ENCODE measurements around the gene MYH7B. TPM values are rescaled to one million over a fixed set of nuclear protein-coding genes. Genes with fewer than 3 reads are reported as not detected.

Gene MYH7B
- polyA plus RNA-seq, 2 donors = 0.11 to 0.69 TPM

DNA sequence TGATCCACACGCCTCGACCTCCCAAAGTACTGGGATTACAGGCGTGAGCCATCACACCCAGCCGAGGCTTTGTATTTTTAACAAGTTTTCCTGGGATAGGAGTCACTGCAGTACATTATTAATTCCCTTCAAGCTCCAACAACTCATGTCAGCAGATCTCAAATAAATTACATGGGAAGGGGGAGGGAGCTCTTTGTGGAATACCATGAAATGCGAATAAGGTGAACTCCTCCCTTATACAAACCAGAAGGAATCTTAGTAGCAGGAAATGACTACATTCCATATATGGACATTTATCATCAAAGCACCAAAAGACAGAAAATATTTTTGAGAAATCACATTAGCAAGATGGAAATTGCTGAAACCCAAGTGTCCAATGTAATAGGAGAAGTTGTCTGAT lies 3.0 kb upstream of the MYH7B start:
- Histone ChIP-seq H3K27ac (ENCODE audit: low read depth in 2 of 2, low read length in 1 of 2) (no peak overlapping the region), H3K4me3 (ENCODE audit: low read depth in 1 of 2, low read length in 2 of 2) (no peak overlapping the region), H3K9me3 (ENCODE audit: control insufficient read depth in 2 of 2, insufficient read depth in 1 of 2, low read depth in 1 of 2, low read length in 1 of 2) (no peaks in the 10 kb centered on the region), H3K27me3 (ENCODE audit: control insufficient read depth in 1 of 2, insufficient read depth in 2 of 2, low read length in 2 of 2) (no peaks in the 10 kb centered on the region), H3K4me1 (ENCODE audit: control insufficient read depth in 2 of 2, insufficient read depth in 2 of 2, low read length in 1 of 2) (peaks cover 0 to 3% of the 10 kb centered on the region in 2 donors), H3K36me3 (ENCODE audit: control insufficient read depth in 2 of 2, insufficient read depth in 2 of 2, low read length in 1 of 2) (no peaks in the 10 kb centered on the region)
- WGBS, 2 donors = 71 to 78% methylated on average over 5 of the region's 5 CpGs

DNA sequence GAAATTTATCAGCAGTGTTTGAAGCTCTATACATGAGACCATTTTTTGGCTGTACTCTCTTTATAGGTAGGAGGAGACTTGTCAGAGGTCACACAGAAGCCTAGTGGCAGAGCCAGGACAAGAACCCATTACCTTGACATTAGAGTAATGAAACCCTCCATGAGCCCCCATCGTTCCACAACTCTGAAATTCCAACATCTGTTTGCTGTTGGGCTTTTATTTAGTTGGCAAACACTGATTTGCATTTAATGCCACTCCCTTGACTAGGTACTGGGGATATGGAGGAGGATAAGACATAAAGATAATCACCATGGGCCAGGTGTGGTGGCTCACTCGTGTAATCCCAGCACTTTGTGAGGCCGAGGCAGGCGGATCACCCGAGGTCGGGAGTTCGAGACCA lies 1.7 kb upstream of the MYH7B start:
- H3K36me3 ChIP-seq (ENCODE audit: control insufficient read depth in 2 of 2, insufficient read depth in 2 of 2, low read length in 1 of 2) = no peaks in the 10 kb centered on the region
- H3K4me1 ChIP-seq (ENCODE audit: control insufficient read depth in 2 of 2, insufficient read depth in 2 of 2, low read length in 1 of 2) = peaks cover 0 to 3% of the 10 kb centered on the region in 2 donors
- H3K9me3 ChIP-seq (ENCODE audit: control insufficient read depth in 2 of 2, insufficient read depth in 1 of 2, low read depth in 1 of 2, low read length in 1 of 2) = no peaks in the 10 kb centered on the region
- H3K27me3 ChIP-seq (ENCODE audit: control insufficient read depth in 1 of 2, insufficient read depth in 2 of 2, low read length in 2 of 2) = no peaks in the 10 kb centered on the region
- no peak overlapping the region for H3K4me3 ChIP-seq (ENCODE audit: low read depth in 1 of 2, low read length in 2 of 2)
- WGBS, 2 donors = 88 to 89% methylated on average over 7 of the region's 7 CpGs
- no peak overlapping the region for H3K27ac ChIP-seq (ENCODE audit: low read depth in 2 of 2, low read length in 1 of 2)

DNA sequence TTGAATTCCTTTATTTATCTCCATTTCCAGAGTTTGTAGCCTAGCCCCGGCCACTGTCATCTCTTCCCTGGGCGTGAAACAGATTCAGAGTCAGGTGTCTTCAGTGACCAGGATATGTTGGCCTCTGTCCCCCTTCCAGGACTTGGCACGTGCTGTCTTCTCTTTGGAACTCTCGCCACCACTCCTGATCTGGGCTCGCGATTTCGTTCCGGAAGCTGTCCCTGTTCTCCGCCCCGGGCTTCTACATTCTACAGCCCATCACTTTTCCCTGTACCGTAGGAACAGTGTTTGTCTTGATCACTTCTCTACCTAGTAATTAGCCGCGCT lies 801 bp upstream of the MYH7B start:
- 9% methylated on average over 13 of the region's 13 CpGs for WGBS, 2 donors
- H3K27me3 ChIP-seq (ENCODE audit: control insufficient read depth in 1 of 2, insufficient read depth in 2 of 2, low read length in 2 of 2) = no peaks in the 10 kb centered on the region

DNA sequence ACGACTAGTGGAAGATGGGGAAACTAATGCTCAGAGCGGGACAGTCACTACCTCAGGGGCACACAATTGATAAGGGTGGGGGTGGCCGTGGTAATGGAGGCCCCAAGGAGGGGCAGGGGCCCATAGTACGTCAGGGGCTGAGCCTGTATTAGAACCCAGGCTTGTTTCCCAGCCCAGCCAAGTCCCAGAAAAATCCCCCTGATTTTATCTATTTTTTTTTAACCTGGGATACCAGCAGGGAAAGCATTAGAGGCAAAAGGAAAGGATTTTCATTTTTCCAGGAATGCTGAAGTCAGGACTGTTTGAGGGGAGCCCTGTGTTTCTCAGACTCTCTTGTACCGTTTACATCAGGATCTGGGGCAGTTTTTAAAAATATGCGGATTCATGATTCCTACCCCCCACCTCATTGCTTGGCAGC lies 382 bp downstream of the MYH7B start:
- Histone ChIP-seq H3K27ac (ENCODE audit: low read depth in 2 of 2, low read length in 1 of 2) (peak overlapping the region; percentile 85 to 90), H3K9me3 (ENCODE audit: control insufficient read depth in 2 of 2, insufficient read depth in 1 of 2, low read depth in 1 of 2, low read length in 1 of 2) (no peaks in the 10 kb centered on the region), H3K27me3 (ENCODE audit: control insufficient read depth in 1 of 2, insufficient read depth in 2 of 2, low read length in 2 of 2) (no peaks in the 10 kb centered on the region), H3K4me3 (ENCODE audit: low read depth in 1 of 2, low read length in 2 of 2) (peak overlapping the region; percentile 58 to 65), H3K36me3 (ENCODE audit: control insufficient read depth in 2 of 2, insufficient read depth in 2 of 2, low read length in 1 of 2) (no peaks in the 10 kb centered on the region), H3K4me1 (ENCODE audit: control insufficient read depth in 2 of 2, insufficient read depth in 2 of 2, low read length in 1 of 2) (peaks cover 0 to 3% of the 10 kb centered on the region in 2 donors)
- 12 to 14% methylated on average over 6 of the region's 6 CpGs for WGBS, 2 donors

More for the DNA sequence above, 801 bp upstream of the MYH7B start:
- H3K4me1 ChIP-seq (ENCODE audit: control insufficient read depth in 2 of 2, insufficient read depth in 2 of 2, low read length in 1 of 2) = peaks cover 0 to 3% of the 10 kb centered on the region in 2 donors
- H3K4me3 ChIP-seq (ENCODE audit: low read depth in 1 of 2, low read length in 2 of 2) = peak overlapping the region; percentile 58 to 65
- H3K9me3 ChIP-seq (ENCODE audit: control insufficient read depth in 2 of 2, insufficient read depth in 1 of 2, low read depth in 1 of 2, low read length in 1 of 2) = no peaks in the 10 kb centered on the region
- peak overlapping the region; percentile 85 to 90 for H3K27ac ChIP-seq (ENCODE audit: low read depth in 2 of 2, low read length in 1 of 2)
- H3K36me3 ChIP-seq (ENCODE audit: control insufficient read depth in 2 of 2, insufficient read depth in 2 of 2, low read length in 1 of 2) = no peaks in the 10 kb centered on the region

DNA sequence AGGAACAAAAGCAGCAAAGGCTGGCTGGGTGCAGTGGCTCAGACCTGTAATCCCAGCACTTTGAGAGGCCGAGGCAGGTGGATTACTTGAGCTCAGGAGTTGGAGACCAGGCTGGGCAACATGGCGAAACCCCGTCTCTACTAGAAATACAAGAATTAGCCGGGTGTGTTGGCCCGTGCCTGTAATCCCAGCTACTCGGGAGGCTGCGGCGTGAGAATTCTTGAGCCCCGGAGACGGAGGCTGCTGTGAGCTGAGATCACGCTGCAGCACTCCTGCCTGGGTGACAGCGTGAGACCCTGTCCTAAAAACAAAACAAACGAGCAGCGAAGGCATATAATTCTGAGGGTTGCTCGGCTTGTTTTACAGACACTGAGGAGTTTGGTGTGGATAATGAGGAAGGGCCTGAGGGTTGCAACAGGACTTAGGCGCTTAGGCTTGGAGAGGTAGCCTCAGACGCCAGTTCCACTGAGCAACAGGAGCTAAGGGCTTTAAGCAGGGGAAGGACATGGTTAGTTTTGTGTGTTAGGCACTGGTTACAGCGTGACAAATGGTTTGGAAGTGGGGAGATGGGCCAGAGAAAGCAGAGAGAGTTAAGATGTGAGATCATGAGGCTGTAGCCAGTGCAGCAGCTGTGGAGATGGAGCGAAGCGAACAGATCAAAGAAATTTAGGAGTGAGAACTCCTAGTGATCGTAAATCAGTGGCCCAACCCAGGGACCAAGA lies 1.2 kb downstream of the MYH7B start:
- Histone ChIP-seq H3K36me3 (ENCODE audit: control insufficient read depth in 2 of 2, insufficient read depth in 2 of 2, low read length in 1 of 2) (no peaks in the 10 kb centered on the region), H3K9me3 (ENCODE audit: control insufficient read depth in 2 of 2, insufficient read depth in 1 of 2, low read depth in 1 of 2, low read length in 1 of 2) (no peaks in the 10 kb centered on the region), H3K4me3 (ENCODE audit: low read depth in 1 of 2, low read length in 2 of 2) (no peak overlapping the region), H3K4me1 (ENCODE audit: control insufficient read depth in 2 of 2, insufficient read depth in 2 of 2, low read length in 1 of 2) (no peaks in the 10 kb centered on the region), H3K27ac (ENCODE audit: low read depth in 2 of 2, low read length in 1 of 2) (no peak overlapping the region), H3K27me3 (ENCODE audit: control insufficient read depth in 1 of 2, insufficient read depth in 2 of 2, low read length in 2 of 2) (no peaks in the 10 kb centered on the region)
- WGBS, 2 donors = 86% methylated on average over 21 of the region's 21 CpGs

DNA sequence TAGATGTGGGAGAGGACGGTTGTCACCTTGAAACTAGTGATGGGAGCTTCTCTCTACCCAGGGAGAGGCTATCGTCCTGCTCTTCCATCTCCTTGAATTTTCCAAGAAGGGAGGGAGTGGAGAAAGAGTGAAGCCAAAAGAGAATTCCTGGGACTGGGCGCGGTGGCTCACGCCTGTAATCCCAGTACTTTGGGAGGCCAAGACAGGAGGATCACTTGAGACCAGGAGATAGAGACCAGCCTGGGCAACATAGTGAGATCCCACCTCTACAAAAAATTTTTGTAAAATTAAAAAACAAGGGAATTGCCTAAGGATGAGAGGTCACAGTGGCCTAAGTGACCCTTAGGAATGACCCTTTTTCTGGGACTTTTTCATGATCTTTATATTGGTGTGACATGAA lies 8.8 kb downstream of the MYH7B start:
- Histone ChIP-seq H3K9me3 (ENCODE audit: control insufficient read depth in 2 of 2, insufficient read depth in 1 of 2, low read depth in 1 of 2, low read length in 1 of 2) (no peaks in the 10 kb centered on the region), H3K36me3 (ENCODE audit: control insufficient read depth in 2 of 2, insufficient read depth in 2 of 2, low read length in 1 of 2) (no peaks in the 10 kb centered on the region), H3K27ac (ENCODE audit: low read depth in 2 of 2, low read length in 1 of 2) (no peak overlapping the region), H3K27me3 (ENCODE audit: control insufficient read depth in 1 of 2, insufficient read depth in 2 of 2, low read length in 2 of 2) (no peaks in the 10 kb centered on the region), H3K4me3 (ENCODE audit: low read depth in 1 of 2, low read length in 2 of 2) (no peak overlapping the region), H3K4me1 (ENCODE audit: control insufficient read depth in 2 of 2, insufficient read depth in 2 of 2, low read length in 1 of 2) (peaks cover 0 to 4% of the 10 kb centered on the region in 2 donors)
- WGBS, 2 donors = 92 to 93% methylated on average over 5 of the region's 5 CpGs

DNA sequence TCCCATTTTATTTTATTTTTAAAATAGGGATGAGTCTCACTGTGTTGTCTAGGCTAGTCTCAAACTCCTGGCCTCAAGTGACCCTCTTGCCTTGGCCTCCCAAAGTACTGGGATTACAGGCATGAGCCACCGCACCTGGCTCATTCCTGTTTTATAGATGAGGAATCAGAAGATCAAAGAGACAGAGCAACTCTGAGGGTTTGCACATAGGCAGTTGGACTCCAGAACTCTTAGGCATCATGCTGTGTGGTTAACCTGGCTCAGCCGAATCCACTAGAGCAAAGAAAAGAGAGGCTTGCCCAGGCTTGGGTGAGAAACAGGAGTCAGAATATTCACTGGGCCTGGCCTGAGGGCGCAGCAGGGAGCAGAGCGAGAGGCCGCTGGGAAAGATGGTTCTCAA lies 9.4 kb downstream of the MYH7B start:
- no peaks in the 10 kb centered on the region for H3K27me3 ChIP-seq (ENCODE audit: control insufficient read depth in 1 of 2, insufficient read depth in 2 of 2, low read length in 2 of 2)

DNA sequence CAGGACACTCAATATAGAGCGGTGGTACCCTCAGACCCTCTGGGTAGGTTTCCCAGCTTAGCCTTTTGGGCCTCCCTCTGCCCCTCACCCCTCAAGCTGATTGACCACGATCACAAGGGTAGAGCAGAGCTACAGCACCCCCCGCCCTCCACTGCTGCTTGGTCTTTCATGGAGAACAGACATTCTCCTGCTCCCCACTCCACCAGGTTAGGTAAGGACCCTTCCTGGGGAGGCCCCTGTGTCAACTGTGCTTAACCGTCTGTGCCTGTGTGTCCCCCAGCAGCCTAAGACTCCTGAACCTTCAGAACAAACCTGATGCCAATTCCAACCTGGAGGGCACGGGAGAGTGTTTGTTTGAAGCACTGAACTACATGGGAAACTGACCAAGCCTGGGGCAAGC lies 11.8 kb downstream of the MYH7B start:
- 89 to 91% methylated on average over 5 of the region's 5 CpGs for WGBS, 2 donors
- H3K9me3 ChIP-seq (ENCODE audit: control insufficient read depth in 2 of 2, insufficient read depth in 1 of 2, low read depth in 1 of 2, low read length in 1 of 2) = no peaks in the 10 kb centered on the region
- no peak overlapping the region for H3K4me3 ChIP-seq (ENCODE audit: low read depth in 1 of 2, low read length in 2 of 2)
- no peak overlapping the region for H3K27ac ChIP-seq (ENCODE audit: low read depth in 2 of 2, low read length in 1 of 2)
- H3K27me3 ChIP-seq (ENCODE audit: control insufficient read depth in 1 of 2, insufficient read depth in 2 of 2, low read length in 2 of 2) = no peaks in the 10 kb centered on the region
- H3K4me1 ChIP-seq (ENCODE audit: control insufficient read depth in 2 of 2, insufficient read depth in 2 of 2, low read length in 1 of 2) = peaks cover 0 to 4% of the 10 kb centered on the region in 2 donors
- H3K36me3 ChIP-seq (ENCODE audit: control insufficient read depth in 2 of 2, insufficient read depth in 2 of 2, low read length in 1 of 2) = no peaks in the 10 kb centered on the region

More for the DNA sequence above, 9.4 kb downstream of the MYH7B start:
- WGBS, 2 donors = 70 to 85% methylated on average over 5 of the region's 5 CpGs
- no peak overlapping the region for H3K4me3 ChIP-seq (ENCODE audit: low read depth in 1 of 2, low read length in 2 of 2)
- no peaks in the 10 kb centered on the region for H3K9me3 ChIP-seq (ENCODE audit: control insufficient read depth in 2 of 2, insufficient read depth in 1 of 2, low read depth in 1 of 2, low read length in 1 of 2)
- H3K4me1 ChIP-seq (ENCODE audit: control insufficient read depth in 2 of 2, insufficient read depth in 2 of 2, low read length in 1 of 2) = peaks cover 0 to 4% of the 10 kb centered on the region in 2 donors
- no peaks in the 10 kb centered on the region for H3K36me3 ChIP-seq (ENCODE audit: control insufficient read depth in 2 of 2, insufficient read depth in 2 of 2, low read length in 1 of 2)
- H3K27ac ChIP-seq (ENCODE audit: low read depth in 2 of 2, low read length in 1 of 2) = no peak overlapping the region

DNA sequence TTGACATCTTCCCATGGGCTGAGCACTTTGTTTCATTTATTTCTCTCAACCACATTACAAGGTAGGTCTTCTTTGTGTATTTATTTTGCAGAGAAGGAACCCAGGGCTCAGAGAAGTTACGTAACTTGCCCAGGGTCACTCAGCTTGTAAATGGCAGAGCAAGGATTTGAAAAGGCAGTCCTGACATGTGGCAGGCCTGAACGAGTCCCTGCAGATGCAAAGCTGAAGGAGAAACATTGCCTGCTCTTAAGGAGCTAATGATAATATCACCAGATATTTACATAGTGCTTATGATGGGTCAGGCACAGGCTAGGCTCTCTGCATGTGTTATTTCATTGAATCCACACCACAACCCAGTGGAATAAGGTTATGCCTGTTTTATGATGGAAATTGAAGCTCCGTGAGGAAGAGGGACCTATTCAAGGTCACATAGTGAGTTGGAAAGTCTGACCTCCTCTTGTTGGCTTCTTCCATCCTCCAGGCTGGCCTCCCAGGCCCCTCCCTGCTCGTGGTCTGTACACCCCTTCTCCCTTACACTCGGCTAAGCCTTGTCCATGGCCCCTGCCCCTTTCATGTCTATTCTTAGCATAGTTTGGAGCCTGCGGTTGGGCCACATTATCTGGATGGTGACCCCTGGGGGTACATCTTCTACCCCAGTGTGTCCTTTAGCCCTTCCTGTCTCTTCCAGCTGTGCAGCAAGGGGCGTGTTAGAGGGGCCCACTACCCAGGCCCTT lies 12.5 kb downstream of the MYH7B start:
- no peaks in the 10 kb centered on the region for H3K27me3 ChIP-seq (ENCODE audit: control insufficient read depth in 1 of 2, insufficient read depth in 2 of 2, low read length in 2 of 2)
- H3K27ac ChIP-seq (ENCODE audit: low read depth in 2 of 2, low read length in 1 of 2) = no peak overlapping the region
- H3K4me3 ChIP-seq (ENCODE audit: low read depth in 1 of 2, low read length in 2 of 2) = no peak overlapping the region
- H3K36me3 ChIP-seq (ENCODE audit: control insufficient read depth in 2 of 2, insufficient read depth in 2 of 2, low read length in 1 of 2) = no peaks in the 10 kb centered on the region
- no peaks in the 10 kb centered on the region for H3K9me3 ChIP-seq (ENCODE audit: control insufficient read depth in 2 of 2, insufficient read depth in 1 of 2, low read depth in 1 of 2, low read length in 1 of 2)
- H3K4me1 ChIP-seq (ENCODE audit: control insufficient read depth in 2 of 2, insufficient read depth in 2 of 2, low read length in 1 of 2) = peaks cover 0 to 4% of the 10 kb centered on the region in 2 donors
- 76 to 78% methylated on average over 7 of the region's 7 CpGs for WGBS, 2 donors
